Endothelial cell of umbilical vein (primary cell): ENCODE data around the gene RSPH6A. TPM values are rescaled to one million over a fixed set of nuclear protein-coding genes. Genes with fewer than 3 reads are reported as not detected.

Source experiments
- BruUV-seq: library from RNA; stranded (reverse); fragments of 400-500 nt; replicated peaks from 2 replicates; lab custom pipeline; 2021; lab: Mats Ljungman, UMichigan
- CTCF ChIA-PET: fragments of 300-600, 350-600 bp; sonication (Branson Sonifier 250); formaldehyde crosslinking; loops from one replicate; lab custom pipeline; 2021; ENCODE audit warnings: antibody characterized with exemption, inconsistent platforms; lab: Charles Lee
- POLR2A ChIA-PET: fragments of 300-600, 350-600 bp; sonication (Branson Sonifier 250); formaldehyde crosslinking; loops from one replicate; lab custom pipeline; 2021; ENCODE audit warnings: antibody characterized with exemption, inconsistent platforms; lab: Charles Lee
- DNase-seq: peaks from one replicate; pipeline ENCODE4 v3.0.0-alpha.2; 2011; ENCODE audit warnings: low read depth, low spot score
- FAIRE-seq: peaks from 2 replicates; lab custom pipeline; 2011; peaks lifted over from hg19 to GRCh38; lab: Jason Lieb, UNC
- H2AFZ ChIP-seq: 2 replicates; pipeline ENCODE4 v1.6.0; 2012; ENCODE audit warnings: low read depth, low read length, control low read depth, inconsistent platforms
- H3K27ac ChIP-seq: 2 replicates; pipeline ENCODE4 v1.5.1; 2011; ENCODE audit warnings: low read depth, mild to moderate bottlenecking, control low read depth, low read length, moderate library complexity; ENCODE audit not compliant: insufficient read depth
- H3K27me3 ChIP-seq, 2 experiments: 2 replicates each; pipeline versions ENCODE4 v1.6.0 to v1.6.1; 2011; ENCODE audit warnings: low read length in 2 of 2, mixed read lengths in 1 of 2; ENCODE audit not compliant: control insufficient read depth in 2 of 2, insufficient read depth in 2 of 2
- H3K36me3 ChIP-seq, 2 experiments: 2 replicates in 1 of 2; 3 replicates in 1 of 2; pipeline ENCODE4 v1.5.1; 2011; ENCODE audit warnings: low read length in 2 of 2, mild to moderate bottlenecking in 1 of 2, moderate library complexity in 1 of 2; ENCODE audit not compliant: control insufficient read depth in 2 of 2, insufficient read depth in 2 of 2; ENCODE audit errors: extremely low read depth in 1 of 2
- H3K4me1 ChIP-seq: 3 replicates; pipeline ENCODE4 v1.5.1; 2011; ENCODE audit warnings: mild to moderate bottlenecking, low read length; ENCODE audit not compliant: control insufficient read depth, insufficient read depth; ENCODE audit errors: extremely low read depth
- H3K4me2 ChIP-seq: 2 replicates; pipeline ENCODE4 v1.6.1; 2011; ENCODE audit warnings: low read length, control low read depth, mixed read lengths; ENCODE audit not compliant: insufficient read depth
- H3K4me3 ChIP-seq, 3 experiments: fragments of 200-600 bp in 1 of 3; sonication (generic), shearing (Covaris generic) in 1 of 3; replicated peaks in 1 of 3; 2 replicates each; pipeline ENCODE4 v1.5.1; 2011 to 2016; ENCODE audit warnings: control low read depth in 3 of 3, low read length in 3 of 3, mild to moderate bottlenecking in 2 of 3, inconsistent platforms in 1 of 3, low read depth in 1 of 3, moderate library complexity in 1 of 3; ENCODE audit not compliant: insufficient read depth in 1 of 3
- H3K79me2 ChIP-seq: 2 replicates; pipeline ENCODE4 v1.6.0; 2012; ENCODE audit warnings: low read length, inconsistent platforms; ENCODE audit not compliant: control insufficient read depth, insufficient read depth
- H3K9ac ChIP-seq: replicated peaks from 2 replicates; pipeline ENCODE3; 2011; ENCODE audit warnings: low read length, control low read depth; ENCODE audit not compliant: insufficient read depth; ENCODE audit errors: extremely low read depth
- H3K9me1 ChIP-seq: replicated peaks from 3 replicates; pipeline ENCODE4 v1.6.0; 2011; ENCODE audit warnings: mild to moderate bottlenecking, low read length; ENCODE audit not compliant: control insufficient read depth, insufficient read depth; ENCODE audit errors: extremely low read depth
- H3K9me3 ChIP-seq: replicated peaks from 2 replicates; pipeline ENCODE4 v1.5.1; 2012; ENCODE audit warnings: low read length, inconsistent platforms; ENCODE audit not compliant: control insufficient read depth, insufficient read depth
- H4K20me1 ChIP-seq: replicated peaks from 2 replicates; pipeline ENCODE3; 2011; ENCODE audit warnings: mild to moderate bottlenecking, low read length; ENCODE audit not compliant: control insufficient read depth, insufficient read depth; ENCODE audit errors: extremely low read depth
- CTCF ChIP-seq, 2 donors: IDR thresholded peaks; 1 replicate in 1 of 2; 2 replicates in 1 of 2; pipeline ENCODE4 v1.5.1; 2011; ENCODE audit warnings: low read length in 2 of 2, mild to moderate bottlenecking in 2 of 2, moderate library complexity in 2 of 2, control low read depth in 1 of 2, inconsistent platforms in 1 of 2, low read depth in 1 of 2; ENCODE audit not compliant: insufficient read depth in 1 of 2; ENCODE audit errors: extremely low read depth in 1 of 2
- FOS ChIP-seq: IDR thresholded peaks from 2 replicates; pipeline ENCODE4 v1.6.1; 2011; ENCODE audit warnings: mild to moderate bottlenecking, low read length, moderate library complexity, borderline replicate concordance; ENCODE audit not compliant: insufficient read depth
- GATA2 ChIP-seq: IDR thresholded peaks from 2 replicates; pipeline ENCODE4 v1.7.0; 2011; ENCODE audit warnings: low read depth, mild to moderate bottlenecking, moderate library complexity, mixed read lengths, low read length; ENCODE audit not compliant: insufficient read length, insufficient read depth
- MAX ChIP-seq: IDR thresholded peaks from 2 replicates; pipeline ENCODE4 v1.6.1; 2011; ENCODE audit not compliant: insufficient read depth, insufficient read length
- MYC ChIP-seq: IDR thresholded peaks from one replicate; pipeline ENCODE4 v1.6.1; 2011; ENCODE audit warnings: mild to moderate bottlenecking, low read depth, low read length
- POLR2A ChIP-seq: IDR thresholded peaks from 2 replicates; pipeline ENCODE4 v1.6.1; 2012; ENCODE audit warnings: low read depth, mild to moderate bottlenecking, control low read depth, low read length
- dilution Hi-C: fragments of 300-500 bp; cut with MboI; formaldehyde crosslinking; loops from one replicate; pipeline ENCODE4 v1.15.0; 2019; ENCODE audit warnings: low sequenced_read_pairs; ENCODE audit not compliant: extremely low pct_ligation_motif_present
- intact Hi-C: fragments of 100-400 bp; cut with micrococcal nuclease; formaldehyde crosslinking; loops from one replicate; pipeline ENCODE4 v1.10.0; 2022
- polyA plus RNA-seq, 4 experiments: library from polyadenylated mRNA; depleted of rRNA in 3 of 4; stranded (reverse) in 3 of 4; unstranded in 1 of 4; fragments of >200 nt; gene quantifications; 2 replicates each; pipeline versions ENCODE4 v1.2.1 to v1.2.3, GENCODE V29; 2011 to 2012; ENCODE audit warnings: missing spikeins in 1 of 4
- total RNA-seq: library from RNA; stranded (reverse); gene quantifications from 2 replicates; pipeline ENCODE4 v1.2.3, GENCODE V29; 2021

The RSPH6A gene
- total and polyA plus RNA-seq, 2 donors (not counting 3 experiments of a cell fraction or from before 2014, with no cell fraction given) = 0.03 to 0.62 TPM

GRCh38 chr19:45779231-45780145 lies 35.6 kb downstream of the RSPH6A start:
- CTCF ChIA-PET = interaction anchor here (0.6 to 5.0 kb wide), 7 partner anchors 9 to 87 kb away, joined by 4 to 66 read pairs (median 6); partner anchors contain the start of genes DMWD, QPCTL, SIX5 and SNRPD2

More at GRCh38 chr19:45779231-45780145, 35.6 kb downstream of the RSPH6A start:
- Histone ChIP-seq H3K9ac (no peak overlapping the region), H4K20me1 (no peaks in the 10 kb centered on the region), H3K4me1 (peaks cover 5% of the 10 kb centered on the region), H3K9me3 (no peaks in the 10 kb centered on the region), H3K4me2 (no peak overlapping the region), H3K27ac (no peak overlapping the region), H3K36me3 (peaks cover 3 to 15% of the 10 kb centered on the region in 2 experiments), H3K27me3 (no peaks in the 10 kb centered on the region), H3K9me1 (no peaks in the 10 kb centered on the region), H3K4me3 (no peak overlapping the region), H3K79me2 (no peaks in the 10 kb centered on the region), H2AFZ (no peak overlapping the region)
- intact Hi-C loops = loop anchor here (1.0 kb wide), 1 partner anchor 9 kb away; no protein-coding TSS in a partner anchor
- BruUV-seq = no TSS peak
- dilution Hi-C loops = no loop called here
- FAIRE-seq (peak; percentile 69), DNase-seq (peak; percentile 84)
- TF ChIP-seq MAX (no peak), MYC (no peak), CTCF (IDR thresholded peaks at IDR 0.05; ENCODE audit: extremely low read depth in 1 of 2, insufficient read depth in 1 of 2, low read depth in 1 of 2, low read length in 2 of 2) (peak; percentile 51 to 67), FOS (no peak), POLR2A (no peak), GATA2 (no peak)
- POLR2A ChIA-PET = interaction anchor here (1.0 kb wide), 1 partner anchor 10 kb away, joined by 5 read pairs; the partner anchor contains the start of gene SIX5
